NCI-H446 (cell line): ENCODE results near the gene INTS1.
A peak's percentile ranks its signal among the peaks of the same experiment; 100 is the strongest.

Source experiments
- DNase-seq, 2 experiments: peaks; one replicate each; lab custom pipeline; 2025; lab: John Stamatoyannopoulos, UW

Gene INTS1

GRCh38 chr7:1463676-1464223, 40.4 kb downstream of the INTS1 start:
- DNase-seq: no peak

DNA sequence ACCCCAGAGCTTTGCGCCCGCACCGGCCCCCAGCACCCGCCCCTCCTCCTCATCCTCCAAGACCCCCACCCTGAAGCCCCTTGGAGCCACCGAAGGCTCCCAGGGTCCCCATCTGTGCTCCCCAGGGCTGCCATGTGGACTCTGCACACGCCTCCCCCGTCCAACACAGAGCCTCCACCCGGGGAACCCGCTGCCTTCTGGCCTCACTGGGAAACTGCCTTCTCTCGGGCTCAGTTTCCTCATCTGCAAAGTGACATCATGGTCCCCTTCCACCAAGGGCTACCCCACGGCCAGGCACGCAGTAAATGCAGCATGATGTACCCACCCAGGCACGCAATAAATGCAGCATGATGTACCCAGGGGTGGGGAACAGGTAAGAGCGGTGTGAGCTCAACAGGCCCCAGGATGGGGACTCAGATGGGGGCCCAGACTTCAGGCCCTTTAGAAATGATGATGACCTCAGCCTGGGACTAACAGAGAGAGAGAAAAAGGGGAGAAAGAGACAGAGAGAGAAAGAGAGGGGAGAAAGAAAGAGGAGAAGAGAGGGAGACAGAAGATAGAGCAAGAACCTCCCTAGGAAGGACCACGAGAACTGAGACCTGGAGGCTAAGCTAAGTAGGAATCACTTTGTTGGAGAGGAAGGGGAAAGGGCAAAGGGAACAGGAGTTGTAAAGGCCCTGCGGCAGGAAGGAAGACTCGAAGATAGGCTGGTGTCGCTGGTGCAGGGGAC, 42.4 kb downstream of the INTS1 start:
- DNase-seq: no peak

- no peak for DNase-seq
Measured at GRCh38 chr7:1460821-1461645, 43.2 kb downstream of the INTS1 start.

GRCh38 chr7:1459920-1460820, 44.0 kb downstream of the INTS1 start:
- DNase-seq: peak in 1 of 2 experiments; percentile 68

- DNase-seq: peak; percentile 97 to 99
Measured at GRCh38 chr7:1459512-1459892, 44.7 kb downstream of the INTS1 start.

GRCh38 chr7:1458683-1459511, 45.3 kb downstream of the INTS1 start, which contains the start of gene MICALL2:
MICALL2 (minus strand) TSS chr7:1459470; CDS start chr7:1459326, 144 bp downstream.
- peak; percentile 62 to 79 for DNase-seq

DNA sequence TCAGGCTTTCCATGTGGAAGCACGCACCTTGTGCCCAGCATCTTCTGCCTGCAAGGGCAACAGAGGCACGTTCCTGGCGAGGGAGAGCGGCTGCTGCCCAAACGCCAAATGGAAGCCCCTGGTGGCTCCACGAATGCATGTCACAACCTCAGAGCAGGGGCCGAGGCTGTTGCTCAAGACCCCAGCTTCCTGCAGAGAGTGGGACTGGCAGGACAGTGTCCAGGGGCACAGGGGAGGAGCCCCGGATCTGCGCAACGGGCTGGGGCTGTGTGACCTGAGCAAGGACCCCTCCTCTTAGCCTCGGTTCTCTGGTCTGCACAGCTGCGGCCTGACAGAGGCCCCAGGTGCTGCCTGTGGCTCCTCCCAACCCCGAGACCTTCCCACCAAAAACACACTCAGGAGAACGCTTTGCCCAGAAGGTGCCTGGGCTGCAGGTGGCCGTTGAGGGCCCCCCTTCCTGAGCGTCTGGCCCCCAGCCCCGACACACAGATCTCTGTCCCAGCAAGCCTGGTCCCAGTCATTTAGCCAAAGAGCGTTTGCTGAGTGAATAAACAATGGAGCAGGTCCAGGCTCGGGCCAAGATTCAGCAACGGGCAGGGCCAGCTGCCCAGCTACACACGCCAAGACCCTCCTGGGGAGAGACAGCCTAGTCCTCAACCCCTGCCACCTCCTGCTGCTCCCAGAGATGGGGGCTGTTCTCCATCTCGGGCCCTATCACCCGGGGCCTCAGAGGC, 46.1 kb downstream of the INTS1 start:
- peak; percentile 16 to 68 for DNase-seq

DNA sequence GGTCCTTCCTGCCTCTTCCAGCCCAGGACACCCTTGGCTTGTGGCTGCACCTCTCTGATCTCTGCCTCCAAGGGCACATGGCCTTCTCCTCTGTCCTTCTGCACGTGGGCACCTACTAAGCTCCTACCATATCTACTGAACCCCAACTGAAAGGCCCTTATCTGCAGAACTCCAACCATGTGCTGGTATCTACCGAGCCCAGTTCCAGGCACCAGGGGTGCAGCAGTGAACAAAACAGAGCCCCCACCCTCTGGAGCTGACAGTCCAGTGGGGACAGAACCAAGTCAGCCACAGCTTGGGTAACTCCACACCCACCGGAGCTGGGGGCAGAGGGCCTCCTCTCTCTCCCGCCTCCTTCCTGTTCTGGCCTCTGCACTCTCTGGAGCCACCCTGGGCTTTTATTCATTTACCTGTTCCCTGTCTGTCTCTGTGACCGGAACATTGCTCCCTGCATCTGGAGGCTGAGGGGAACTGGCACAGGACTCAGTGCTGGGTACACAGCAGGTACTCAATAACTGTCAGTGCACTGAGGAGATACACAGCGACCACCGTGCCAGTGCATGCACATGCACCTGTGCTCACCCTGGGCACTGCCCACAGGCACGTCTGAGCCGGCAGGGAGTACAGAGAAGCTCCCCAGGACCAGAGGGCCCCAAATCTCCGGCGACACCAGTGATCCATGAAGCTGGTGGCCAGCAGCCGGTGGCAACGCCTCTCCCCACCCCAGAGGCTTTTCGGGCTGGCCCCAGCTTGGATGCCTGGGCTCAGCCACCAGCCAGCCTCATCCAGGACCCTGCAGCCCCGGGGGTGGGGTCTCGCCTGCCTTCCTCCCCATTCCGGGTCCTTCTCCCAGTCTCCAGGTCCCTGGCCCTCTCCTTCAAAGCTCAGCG, 46.9 kb downstream of the INTS1 start:
- DNase-seq: no peak

- no peak for DNase-seq
Measured at GRCh38 chr7:1455955-1456354, 48.2 kb downstream of the INTS1 start.

- DNase-seq: no peak
Measured at GRCh38 chr7:1455241-1455939, 48.8 kb downstream of the INTS1 start.

DNA sequence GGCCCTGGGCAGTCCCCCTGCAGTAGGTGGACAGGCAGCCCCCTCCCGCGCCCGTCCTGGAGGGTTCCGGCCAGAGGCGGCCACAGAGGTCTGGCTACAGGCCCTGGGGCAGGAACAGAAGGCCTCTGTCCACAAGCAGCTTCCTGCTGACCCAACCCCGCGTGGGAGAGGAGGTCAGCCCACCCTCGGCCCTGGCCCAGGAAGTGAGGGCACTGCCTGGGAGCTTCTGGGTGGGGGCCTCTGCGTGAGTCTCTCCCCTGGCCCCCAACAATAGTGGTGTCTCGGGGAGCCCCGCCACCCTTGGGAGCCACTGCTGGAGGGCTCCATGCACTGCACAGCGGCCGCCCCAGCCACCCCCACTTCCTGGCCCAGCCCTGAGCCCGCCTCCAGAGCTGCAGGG, 49.6 kb downstream of the INTS1 start:
- DNase-seq: no peak

DNA sequence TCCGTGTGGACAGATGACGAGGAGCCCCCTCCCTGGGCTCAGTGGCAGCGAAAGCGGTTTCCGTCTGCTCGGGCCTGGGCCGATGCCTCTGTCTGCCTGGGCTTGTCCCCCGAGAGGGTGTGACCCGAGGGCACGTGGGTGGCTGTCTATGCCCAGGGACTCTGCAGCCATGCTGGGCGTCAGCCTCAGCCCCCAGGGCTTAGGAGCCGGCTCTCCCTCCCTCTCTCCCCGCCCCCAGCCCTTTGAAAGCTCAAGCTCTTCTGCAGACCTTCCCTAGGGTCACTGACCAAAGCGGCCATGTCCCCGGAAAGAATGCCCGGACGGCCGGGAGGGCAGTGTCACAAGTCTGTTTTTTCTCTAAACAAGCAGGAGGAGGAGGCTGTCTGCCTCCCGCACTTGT, 52.0 kb downstream of the INTS1 start:
- DNase-seq: no peak

DNA sequence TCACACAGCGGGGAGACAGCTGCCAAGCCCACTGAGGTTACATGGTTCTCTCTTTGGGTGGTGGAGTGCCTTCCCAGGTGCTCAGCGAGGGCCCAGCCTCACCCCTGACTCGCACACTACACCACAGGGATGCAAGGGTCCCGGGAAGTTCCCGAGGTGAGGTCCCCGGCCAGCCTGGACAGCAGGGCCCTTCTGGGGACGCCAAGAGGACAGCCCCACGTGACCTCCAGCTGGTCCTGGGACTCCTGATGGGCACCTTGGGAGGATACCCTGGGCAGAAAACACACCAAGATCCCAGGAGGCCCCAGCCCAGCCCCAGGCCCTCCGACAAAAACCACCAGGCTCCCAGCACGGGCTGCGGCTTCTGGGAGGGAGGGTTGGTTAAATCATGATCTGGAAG, 53.2 kb downstream of the INTS1 start:
- no peak for DNase-seq

DNA sequence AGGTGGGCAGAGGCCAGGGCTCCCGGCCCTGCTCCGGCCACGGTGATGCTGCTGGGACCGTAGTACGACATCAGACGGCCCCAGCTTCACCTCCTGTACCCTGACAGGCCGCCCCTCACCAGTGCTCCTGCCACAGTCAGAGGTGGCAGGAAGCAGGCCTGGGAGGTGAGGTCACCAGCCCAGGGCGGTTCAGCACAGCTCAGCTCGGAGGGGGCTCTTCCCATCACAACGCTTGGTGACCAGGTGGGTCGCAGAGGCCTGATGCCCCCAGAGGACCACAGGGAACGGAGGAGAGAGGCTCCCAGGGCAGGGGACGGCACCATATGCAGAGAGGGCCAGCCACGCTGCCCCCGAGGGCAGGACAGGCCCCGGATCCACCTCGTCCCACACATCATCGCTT, 53.8 kb downstream of the INTS1 start:
- no peak for DNase-seq

GRCh38 chr7:1449951-1450350, 54.2 kb downstream of the INTS1 start:
- DNase-seq: no peak

DNA sequence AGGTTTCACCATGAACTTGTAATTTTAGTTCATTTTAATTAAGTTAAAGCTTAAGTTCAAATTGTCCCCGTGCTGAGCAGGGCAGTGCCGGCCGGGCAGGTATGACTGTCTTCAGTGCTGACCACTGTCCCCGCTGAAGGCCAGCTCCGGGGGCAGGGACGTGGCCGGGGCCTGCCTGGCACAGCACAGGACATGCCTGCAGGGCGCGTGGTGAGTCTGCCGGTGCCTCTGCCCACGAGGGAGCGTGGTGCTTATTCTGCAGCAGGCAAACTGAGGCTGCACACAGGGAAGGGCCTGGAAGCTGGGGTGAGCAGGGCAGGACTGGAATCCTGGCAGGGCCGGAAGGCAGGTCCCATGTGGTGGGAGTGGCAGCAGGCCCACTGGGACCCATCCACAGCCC, 54.7 kb downstream of the INTS1 start:
- DNase-seq: no peak

DNA sequence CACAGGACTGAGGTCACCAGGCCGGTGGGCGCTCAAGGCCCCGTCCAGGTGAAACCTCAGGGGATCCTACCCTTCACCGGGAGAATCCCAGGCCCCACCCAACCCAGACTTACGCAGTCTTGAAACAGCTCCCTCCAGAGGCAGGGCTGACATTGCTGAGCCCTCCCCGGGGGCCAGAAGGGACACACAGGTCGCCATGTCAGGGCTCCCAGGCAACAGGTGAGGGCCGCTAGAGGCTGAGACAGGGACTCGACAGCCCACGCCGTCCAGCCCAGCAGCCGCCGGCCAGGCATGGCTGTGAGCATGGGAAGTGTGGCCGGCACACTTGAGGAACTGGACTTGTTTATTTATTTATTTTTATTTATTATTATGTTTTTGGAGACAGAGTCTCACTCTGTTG, 55.2 kb downstream of the INTS1 start:
- DNase-seq: no peak

DNA sequence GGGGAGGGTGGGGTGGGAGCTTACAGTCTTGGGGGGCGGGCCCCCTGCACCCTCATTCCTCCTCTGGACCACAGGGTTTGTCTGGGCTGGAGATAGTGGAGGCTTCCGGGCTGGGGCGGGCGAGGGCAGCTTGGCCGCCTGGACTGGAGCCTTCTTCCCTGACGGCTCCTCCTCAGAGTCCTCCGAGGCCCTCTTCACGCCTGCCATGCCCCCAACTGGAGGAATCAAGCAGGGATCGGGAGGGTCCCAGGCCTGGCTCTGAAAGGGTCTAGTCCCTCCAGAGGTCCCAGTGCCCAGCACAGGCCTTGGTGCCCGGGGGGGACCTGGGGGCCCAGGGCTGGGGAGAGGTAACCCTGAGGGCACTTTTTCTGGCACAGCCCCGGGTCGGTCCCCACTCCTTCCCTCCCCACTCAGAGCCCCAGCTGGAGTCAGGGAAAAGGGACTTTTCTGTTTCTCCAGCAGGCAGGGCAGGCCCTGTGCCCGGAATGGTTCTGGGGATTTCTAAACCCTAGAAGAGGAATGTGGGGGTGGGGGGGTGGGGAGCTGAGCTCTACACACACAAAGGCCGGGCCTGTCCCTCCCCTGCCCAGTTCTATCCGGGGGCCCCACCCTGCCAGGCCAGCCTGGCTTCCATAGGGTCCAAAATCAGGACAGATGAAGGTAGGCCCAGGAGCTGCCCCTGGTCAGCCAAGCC, 56.5 kb downstream of the INTS1 start:
- DNase-seq: no peak
